ENCODE measurements around the gene C12orf42. TPM values are rescaled to one million over a fixed set of nuclear protein-coding genes. Genes with fewer than 3 reads are reported as not detected.

Gene C12orf42
- polyA plus RNA-seq, 1 donor, result not detected

GRCh38 chr12:103268831-103269514 lies 226.8 kb downstream of the C12orf42 start:
- DNase-seq, result no peak

GRCh38 chr12:103257763-103258162 lies 238.0 kb downstream of the C12orf42 start:
- no peak for DNase-seq

Other genes with a start within 250 kb of the C12orf42 start
- 1.9 TPM for gene STAB2, start 91.3 kb upstream of the C12orf42 start, polyA plus RNA-seq (ENCODE audit: insufficient read length)

Measured in left kidney (tissue), 2 donors.